ENCODE data around the gene TBC1D2B.

DNA sequence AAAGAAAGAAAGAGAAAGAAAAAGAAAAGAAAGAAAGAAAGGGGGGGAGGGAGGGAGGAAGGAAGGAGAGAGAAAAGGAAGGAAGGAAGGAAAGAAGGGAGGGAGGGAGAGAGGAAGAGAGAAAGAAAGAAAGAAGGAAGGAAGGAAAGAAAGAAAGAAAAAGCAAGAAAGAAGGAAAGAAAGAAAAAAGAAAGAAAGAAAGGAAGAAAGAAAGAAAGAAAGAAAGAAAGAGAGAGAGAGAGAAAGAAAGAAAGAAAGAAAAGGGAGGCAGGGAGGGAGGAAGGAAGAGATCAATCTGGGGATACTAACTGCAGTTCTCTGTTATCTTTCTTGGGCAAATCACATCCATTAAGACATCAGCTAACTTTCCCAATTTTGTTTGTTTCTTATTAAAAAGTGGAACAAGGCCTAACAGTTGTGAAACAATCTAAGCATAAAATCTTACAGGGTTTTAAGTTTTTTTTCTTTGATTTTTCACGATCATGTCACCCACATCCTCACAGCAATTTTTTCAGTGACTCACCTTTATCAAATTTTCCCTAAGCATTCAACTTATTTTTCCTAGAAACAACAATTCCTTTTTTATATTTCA is 36.8 kb downstream of the TBC1D2B start:
- TF ChIP-seq, protein P1, sequence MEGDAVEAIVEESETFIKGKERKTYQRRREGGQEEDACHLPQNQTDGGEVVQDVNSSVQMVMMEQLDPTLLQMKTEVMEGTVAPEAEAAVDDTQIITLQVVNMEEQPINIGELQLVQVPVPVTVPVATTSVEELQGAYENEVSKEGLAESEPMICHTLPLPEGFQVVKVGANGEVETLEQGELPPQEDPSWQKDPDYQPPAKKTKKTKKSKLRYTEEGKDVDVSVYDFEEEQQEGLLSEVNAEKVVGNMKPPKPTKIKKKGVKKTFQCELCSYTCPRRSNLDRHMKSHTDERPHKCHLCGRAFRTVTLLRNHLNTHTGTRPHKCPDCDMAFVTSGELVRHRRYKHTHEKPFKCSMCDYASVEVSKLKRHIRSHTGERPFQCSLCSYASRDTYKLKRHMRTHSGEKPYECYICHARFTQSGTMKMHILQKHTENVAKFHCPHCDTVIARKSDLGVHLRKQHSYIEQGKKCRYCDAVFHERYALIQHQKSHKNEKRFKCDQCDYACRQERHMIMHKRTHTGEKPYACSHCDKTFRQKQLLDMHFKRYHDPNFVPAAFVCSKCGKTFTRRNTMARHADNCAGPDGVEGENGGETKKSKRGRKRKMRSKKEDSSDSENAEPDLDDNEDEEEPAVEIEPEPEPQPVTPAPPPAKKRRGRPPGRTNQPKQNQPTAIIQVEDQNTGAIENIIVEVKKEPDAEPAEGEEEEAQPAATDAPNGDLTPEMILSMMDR (IDR thresholded peaks at IDR 0.05; ENCODE audit: insufficient read depth, low read length), result no peak
- no peak for TF ChIP-seq POLR2AphosphoS5 (IDR thresholded peaks at IDR 0.05; ENCODE audit: low read depth)
- TF ChIP-seq, protein P2, sequence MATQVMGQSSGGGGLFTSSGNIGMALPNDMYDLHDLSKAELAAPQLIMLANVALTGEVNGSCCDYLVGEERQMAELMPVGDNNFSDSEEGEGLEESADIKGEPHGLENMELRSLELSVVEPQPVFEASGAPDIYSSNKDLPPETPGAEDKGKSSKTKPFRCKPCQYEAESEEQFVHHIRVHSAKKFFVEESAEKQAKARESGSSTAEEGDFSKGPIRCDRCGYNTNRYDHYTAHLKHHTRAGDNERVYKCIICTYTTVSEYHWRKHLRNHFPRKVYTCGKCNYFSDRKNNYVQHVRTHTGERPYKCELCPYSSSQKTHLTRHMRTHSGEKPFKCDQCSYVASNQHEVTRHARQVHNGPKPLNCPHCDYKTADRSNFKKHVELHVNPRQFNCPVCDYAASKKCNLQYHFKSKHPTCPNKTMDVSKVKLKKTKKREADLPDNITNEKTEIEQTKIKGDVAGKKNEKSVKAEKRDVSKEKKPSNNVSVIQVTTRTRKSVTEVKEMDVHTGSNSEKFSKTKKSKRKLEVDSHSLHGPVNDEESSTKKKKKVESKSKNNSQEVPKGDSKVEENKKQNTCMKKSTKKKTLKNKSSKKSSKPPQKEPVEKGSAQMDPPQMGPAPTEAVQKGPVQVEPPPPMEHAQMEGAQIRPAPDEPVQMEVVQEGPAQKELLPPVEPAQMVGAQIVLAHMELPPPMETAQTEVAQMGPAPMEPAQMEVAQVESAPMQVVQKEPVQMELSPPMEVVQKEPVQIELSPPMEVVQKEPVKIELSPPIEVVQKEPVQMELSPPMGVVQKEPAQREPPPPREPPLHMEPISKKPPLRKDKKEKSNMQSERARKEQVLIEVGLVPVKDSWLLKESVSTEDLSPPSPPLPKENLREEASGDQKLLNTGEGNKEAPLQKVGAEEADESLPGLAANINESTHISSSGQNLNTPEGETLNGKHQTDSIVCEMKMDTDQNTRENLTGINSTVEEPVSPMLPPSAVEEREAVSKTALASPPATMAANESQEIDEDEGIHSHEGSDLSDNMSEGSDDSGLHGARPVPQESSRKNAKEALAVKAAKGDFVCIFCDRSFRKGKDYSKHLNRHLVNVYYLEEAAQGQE (IDR thresholded peaks at IDR 0.05; ENCODE audit: insufficient replicate concordance, low read depth), result no peak
- no peak for TF ChIP-seq GABPA (IDR thresholded peaks at IDR 0.05; ENCODE audit: low read depth)
- TF ChIP-seq SPI1 (IDR thresholded peaks at IDR 0.05; ENCODE audit: borderline replicate concordance, low read depth), result no peak

All from HL-60 (cell line).